ENCODE measurements around the gene ERAP2.
"Not testable (repeated sequence)": the region's sequence is repeated elsewhere in the genome, so short reads cannot be mapped to it uniquely, and the experiment has no call there.

ERAP2 gene, protein sequence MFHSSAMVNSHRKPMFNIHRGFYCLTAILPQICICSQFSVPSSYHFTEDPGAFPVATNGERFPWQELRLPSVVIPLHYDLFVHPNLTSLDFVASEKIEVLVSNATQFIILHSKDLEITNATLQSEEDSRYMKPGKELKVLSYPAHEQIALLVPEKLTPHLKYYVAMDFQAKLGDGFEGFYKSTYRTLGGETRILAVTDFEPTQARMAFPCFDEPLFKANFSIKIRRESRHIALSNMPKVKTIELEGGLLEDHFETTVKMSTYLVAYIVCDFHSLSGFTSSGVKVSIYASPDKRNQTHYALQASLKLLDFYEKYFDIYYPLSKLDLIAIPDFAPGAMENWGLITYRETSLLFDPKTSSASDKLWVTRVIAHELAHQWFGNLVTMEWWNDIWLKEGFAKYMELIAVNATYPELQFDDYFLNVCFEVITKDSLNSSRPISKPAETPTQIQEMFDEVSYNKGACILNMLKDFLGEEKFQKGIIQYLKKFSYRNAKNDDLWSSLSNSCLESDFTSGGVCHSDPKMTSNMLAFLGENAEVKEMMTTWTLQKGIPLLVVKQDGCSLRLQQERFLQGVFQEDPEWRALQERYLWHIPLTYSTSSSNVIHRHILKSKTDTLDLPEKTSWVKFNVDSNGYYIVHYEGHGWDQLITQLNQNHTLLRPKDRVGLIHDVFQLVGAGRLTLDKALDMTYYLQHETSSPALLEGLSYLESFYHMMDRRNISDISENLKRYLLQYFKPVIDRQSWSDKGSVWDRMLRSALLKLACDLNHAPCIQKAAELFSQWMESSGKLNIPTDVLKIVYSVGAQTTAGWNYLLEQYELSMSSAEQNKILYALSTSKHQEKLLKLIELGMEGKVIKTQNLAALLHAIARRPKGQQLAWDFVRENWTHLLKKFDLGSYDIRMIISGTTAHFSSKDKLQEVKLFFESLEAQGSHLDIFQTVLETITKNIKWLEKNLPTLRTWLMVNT

DNA sequence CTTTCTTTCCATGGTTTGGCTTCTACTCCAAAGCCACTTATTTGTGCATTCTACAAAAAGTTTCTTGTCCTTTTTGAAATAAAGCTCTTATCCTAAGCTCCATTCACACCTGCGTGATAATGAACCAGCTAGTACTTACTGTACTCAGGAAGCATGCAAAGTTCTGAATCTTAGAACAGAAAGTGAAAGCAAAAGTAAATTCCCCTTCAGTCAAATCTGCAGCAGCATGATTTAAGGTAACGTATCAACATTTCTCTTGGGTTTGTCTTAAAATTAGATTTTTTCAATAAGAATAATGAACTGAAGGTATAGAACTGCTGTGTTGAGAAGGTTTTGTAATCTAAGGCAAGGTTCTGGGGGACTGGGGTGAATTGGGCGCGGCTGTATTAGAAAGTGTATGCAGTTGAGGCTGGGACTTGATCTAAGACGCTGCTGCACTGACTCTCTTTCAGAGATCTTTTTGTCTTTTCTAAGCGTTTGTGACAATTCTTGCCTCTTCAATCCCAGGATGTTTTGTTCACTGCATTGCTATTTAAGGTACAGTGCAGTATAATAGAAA, at the start of gene ERAP2:
ERAP2 (plus strand) TSS at position 209 of the 559 bp plus-strand sequence. CDS start 3,186 bp downstream, outside the sequence.
- in situ Hi-C loops (cut with MboI; ENCODE audit: low sequenced_read_pairs) = no loop called here

DNA sequence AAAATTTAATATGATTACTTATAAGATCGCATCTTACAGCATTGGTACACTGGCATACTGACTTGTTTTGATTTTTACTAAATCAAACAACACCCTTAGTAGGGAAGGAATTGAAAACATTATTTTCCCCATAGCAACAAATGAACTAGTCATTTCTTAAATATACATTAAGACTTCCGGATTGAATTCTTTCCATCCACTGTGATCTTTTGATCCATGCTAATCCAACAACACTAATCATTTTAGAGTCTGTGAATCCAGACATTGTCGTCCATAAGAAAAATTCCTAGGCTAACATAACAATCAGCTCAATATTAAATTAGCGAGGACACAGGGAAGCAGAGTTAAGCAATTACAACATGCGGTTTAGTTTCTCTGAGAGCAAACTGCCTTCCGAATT, 47.0 kb upstream of the ERAP2 start:
- in situ Hi-C loops (cut with MboI; ENCODE audit: low sequenced_read_pairs) = no loop called here

DNA sequence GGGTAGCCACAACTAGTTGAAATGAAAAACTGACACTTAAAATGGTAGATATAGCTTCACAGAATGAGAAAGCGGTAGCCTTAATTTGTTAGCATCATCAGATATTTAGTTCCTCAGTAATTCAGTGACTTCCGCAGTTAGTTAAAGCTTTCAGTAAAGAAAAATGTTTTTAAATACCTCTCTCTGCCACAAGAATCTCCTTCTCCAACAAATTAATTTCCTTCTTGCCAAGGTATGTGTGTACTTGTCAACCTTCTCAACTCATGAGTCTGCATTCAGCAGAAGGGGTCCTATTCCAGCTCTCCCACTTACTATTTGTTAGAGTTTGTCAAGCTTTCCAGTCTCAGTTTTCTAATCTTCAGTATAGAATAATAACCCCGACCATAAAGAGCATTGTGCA, 42.3 kb upstream of the ERAP2 start:
- in situ Hi-C loops (cut with MboI; ENCODE audit: low sequenced_read_pairs) = no loop called here

DNA sequence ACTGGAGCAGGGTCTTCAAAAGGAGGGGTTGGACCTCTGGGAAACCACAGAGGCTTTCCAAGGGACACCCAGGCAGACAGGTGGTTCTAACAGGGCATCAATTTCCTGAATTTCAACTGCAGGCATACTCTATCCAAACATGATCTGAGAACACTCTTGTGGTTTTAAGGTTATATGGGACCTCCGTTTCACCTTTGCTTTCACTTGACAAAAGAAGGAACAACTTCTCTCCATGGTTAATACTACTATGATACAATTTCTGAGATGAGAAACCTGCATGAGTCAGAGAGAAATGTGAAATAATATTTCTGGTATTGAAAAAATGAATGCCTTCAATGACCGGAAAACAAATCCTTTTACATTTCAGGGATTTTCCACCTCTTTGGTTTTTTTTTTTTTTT, 40.5 kb upstream of the ERAP2 start:
- in situ Hi-C loops (cut with MboI; ENCODE audit: low sequenced_read_pairs) = no loop called here

DNA sequence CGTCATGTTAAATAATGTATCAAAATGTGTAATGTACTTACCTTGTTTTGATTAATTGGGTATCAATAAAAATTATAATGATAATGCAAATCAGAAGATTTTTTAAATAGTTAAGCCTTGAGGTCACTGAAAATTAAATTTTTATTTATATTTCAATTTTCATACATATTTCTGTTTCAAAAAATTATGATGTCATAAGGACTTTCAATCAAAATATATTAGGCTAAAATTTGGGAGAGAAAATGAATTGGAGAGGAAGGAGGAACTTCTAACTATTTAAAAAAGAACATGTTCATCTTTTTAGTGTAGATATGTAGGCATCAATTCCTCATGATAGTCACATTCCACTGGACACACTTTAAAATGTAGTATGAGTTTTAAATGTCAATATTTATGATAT, 39.5 kb upstream of the ERAP2 start:
- in situ Hi-C loops (cut with MboI; ENCODE audit: low sequenced_read_pairs) = no loop called here

DNA sequence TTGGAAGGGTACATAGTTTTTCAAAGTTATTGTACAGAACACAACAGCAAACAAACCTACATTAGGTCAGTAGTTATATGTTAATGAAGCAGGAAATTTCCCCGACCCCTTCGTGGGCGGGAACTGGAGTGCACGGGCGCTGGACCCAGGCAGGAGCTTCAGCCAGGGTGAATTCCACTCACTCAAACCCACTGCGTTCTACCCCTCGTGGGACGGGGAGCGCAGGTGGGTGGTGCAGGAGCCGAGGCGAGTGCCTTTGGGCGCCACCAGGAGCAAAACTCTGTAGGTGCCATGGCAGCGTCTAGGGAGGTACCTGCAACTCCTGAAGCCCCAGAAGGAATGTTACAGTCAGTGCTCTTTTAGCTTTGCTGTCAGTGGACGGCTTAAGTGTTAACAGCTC, 39.0 kb upstream of the ERAP2 start:
- in situ Hi-C loops (cut with MboI; ENCODE audit: low sequenced_read_pairs) = no loop called here

DNA sequence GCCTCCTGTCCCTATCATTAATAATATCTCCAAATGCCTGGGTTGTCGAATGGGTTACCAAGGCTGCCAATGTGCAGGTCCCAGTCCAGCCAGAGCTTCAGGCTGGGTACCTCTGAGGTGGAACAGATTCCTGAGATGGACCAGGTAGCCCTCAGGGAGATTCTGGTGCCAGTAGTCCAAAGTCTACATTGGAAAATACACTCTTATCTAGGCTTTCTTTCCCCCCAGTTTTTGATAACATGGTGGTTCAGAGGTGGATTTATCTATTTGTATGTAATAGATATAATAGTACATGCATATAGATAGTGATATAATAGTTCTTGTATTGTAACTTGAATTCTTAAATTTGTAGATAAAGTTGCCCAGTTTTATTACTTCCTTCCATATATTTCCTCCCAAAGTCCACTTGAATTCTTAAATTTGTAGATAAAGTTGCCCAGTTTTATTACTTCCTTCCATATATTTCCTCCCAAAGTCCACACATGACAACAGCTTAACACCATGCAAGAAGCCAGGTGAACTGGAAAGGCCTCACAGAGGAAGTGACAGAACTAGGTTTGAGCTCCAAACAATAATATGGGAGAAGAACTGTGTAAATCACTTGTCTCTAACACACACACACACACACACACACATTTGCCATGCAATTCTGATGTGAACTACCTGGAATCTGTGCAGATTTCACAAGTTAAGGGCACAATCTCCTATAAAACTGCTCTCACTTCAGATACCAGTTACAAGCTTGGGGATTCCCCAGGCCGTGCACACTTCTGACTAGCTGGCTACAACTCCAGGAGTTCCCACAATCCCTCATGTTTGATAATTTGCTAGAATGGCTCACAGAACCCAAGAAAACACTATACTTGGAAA, 37.9 kb upstream of the ERAP2 start:
- in situ Hi-C loops (cut with MboI; ENCODE audit: low sequenced_read_pairs) = no loop called here

DNA sequence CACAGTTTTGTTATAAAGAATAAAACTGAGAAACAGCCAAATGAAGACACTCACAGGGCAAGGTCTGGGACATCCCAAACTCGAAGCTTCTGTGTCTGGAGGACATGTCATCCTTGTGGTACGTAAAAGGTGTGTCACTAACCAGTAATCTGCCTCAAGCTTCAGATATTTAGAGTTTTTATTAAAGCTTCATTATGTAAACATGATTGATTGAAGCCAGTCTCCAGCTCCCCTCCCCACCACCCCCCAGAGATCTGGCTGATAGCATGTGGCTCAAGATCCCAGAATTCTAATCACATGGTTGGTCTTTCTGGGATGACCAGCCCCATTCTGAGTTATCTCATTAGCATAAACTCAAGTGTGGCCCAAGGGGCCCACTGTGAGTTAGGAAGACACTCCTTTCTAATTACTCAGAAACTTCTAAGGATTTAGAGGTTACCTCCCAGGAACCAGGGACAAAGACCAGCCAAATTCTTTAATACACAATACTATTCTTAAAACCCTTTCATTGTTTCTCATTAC, 37.2 kb upstream of the ERAP2 start:
- in situ Hi-C loops (cut with MboI; ENCODE audit: low sequenced_read_pairs) = no loop called here

DNA sequence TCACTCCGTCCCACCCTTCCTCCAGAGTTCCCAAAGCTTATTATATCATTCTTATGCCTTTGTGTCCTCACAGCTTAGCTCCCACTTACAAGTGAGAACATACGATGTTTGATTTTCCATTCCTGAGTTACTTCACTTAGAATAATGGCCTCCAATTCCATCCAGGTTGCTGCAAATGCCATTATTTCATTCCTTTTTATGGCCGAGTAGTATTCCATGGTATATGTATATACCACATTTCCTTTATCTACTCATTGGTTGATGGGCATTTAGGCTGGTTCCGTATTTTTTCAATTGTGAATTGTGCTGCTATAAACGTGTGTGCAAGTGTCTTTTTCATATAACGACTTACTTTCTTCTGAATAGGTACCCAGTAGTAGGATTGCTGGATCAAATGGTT, 34.4 kb upstream of the ERAP2 start:
- in situ Hi-C loops (cut with MboI; ENCODE audit: low sequenced_read_pairs) = not testable (repeated sequence)

DNA sequence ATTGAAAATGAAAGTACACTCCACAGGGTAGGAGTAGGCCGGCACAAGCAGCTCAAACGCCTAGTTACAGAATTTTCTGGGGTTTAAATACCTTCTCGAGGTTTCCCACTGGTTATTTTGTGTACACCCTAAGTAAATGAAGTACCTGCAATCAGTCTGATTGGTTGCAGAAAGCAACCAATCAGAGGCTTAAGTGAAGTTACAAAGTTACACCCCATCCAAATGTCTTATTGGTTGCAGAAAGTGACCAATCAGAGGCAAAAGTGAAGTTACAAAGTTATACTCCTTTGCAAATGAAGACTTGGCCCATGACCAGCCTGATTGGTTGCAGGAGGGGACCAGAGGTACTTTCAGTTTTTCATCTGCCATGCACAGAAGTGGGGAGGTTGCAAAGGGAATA, 33.2 kb upstream of the ERAP2 start:
- in situ Hi-C loops (cut with MboI; ENCODE audit: low sequenced_read_pairs) = no loop called here

DNA sequence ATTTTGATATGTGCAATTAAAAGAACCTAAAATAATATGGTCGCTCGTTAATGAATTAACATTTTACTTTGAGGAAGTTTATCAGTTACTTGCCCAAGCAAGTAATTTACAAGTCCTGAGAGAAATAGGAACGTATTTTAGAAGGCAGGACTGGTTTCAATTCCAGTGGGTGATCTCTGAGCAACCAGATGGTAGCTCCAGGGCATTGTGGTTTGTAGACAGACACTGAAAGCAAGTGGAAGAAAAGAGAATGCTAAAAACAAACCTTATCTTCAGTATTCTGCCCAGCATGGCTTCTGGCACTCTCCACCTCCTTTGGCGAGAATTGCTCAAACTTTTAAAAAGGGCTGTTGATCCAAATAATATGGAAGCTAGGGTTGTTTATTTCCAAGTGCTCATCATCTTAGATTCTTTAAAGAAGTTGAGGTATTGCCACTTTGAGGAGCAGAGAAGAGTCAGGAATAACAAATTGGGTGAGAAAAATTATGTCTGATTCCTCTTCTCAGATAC, 31.8 kb upstream of the ERAP2 start:
- in situ Hi-C loops (cut with MboI; ENCODE audit: low sequenced_read_pairs) = no loop called here

DNA sequence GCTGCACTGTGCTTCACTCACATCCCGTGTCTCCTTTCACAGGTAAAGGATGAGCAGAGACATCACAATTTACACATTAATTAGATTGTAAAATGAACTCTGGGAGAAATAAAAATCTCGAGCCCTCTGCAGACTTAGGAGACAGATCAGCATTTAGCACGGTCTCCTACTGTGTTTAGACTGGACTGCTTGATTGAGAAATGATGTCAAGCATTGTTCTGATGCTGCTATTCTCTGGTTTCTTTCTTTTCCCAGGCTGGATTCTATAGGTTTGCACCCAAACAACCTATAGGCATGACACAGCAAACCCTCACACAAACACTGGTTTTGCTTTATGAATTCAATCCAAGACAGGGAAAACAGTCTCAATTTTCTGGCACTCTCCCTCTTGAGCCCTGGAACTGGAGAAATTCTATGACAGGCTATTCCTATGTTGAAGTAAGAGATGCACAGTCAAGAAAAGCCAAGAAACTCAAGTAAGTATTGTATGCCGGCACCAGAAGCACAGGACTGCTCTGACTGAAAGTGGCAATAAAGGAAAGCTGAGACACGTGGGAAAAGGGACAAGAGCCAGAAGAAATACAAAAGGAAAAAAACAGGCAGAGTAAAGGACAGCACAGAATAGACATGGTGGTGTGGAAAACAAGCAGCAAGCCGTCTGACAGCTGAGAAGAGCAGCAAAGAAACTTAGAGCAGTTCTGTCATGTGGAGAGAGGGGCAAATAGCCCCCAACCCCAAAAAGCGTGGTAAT, 24.8 kb upstream of the ERAP2 start:
- in situ Hi-C loops (cut with MboI; ENCODE audit: low sequenced_read_pairs) = no loop called here

DNA sequence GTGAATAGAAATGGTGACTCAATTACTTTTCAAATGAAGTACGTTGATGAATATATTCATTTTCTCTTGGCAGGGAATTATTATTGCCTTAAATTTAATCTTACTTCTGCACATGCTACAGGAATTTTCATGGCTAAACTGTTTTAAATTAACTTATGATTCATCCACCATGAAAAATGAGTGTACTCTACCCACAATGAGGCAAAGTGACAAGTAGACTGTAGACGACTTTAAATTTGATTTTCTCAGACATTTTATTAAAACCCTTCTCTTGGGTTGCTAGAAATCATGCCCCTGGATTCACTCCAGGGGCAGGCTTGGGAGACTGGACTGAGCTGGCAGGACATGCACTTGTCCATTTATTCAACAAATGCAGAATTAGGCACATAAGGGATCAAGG, 23.5 kb upstream of the ERAP2 start:
- in situ Hi-C loops (cut with MboI; ENCODE audit: low sequenced_read_pairs) = no loop called here

DNA sequence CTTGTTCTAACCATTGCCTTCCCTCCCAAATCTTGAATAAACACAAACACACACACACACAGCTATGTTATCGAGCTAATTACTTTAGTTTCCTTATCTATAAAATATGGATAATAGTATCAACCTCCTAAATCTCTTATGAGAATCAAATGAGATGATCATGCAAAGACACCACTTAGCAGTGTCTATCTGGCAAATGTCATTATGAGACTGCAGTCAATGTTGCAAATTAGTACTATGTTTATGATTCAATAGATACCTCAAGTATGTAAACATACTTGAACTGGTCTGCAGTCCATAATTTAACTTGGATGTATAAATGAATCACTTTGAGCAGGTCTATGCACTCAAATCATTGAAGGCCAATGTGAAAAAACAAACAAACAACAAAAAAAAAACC, 22.2 kb upstream of the ERAP2 start:
- in situ Hi-C loops (cut with MboI; ENCODE audit: low sequenced_read_pairs) = no loop called here

DNA sequence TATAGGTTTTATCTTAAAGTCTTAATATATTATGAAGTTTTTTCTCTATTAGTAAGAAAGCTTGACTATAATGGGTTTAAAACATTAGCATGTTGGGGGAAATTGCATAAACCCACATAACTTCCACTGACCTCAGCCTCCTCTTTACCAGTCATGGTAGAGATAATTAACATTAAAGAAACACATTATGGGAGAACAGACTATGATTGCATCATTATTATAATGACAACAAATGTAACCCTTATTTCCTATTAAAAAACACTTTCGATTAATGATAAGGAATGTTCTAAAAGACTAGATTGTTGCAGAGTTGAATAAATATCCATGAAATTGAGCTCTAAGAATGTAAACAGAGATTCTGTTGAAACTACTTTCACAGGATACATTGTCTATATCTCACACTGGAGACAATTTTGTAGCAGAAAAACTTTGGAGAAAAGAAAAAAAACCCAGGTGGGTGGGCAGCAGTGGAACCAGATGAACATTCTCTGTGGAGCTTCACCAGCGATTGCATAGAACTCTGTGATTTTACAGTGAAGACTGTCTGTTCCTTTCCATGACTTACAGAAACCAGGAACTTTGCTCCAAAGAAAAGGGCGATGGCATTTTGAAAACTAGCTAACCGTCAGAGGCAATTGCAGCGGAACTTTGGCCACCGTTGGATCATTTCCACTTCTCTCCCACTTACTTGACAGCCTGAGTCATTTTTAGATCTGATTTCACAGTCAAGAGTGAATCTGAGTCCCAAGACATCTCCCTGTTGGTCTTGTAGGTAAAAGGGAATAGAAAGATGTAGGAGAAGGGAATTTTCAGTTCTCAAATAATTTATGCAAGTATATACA, 21.0 kb upstream of the ERAP2 start:
- in situ Hi-C loops (cut with MboI; ENCODE audit: low sequenced_read_pairs) = no loop called here

DNA sequence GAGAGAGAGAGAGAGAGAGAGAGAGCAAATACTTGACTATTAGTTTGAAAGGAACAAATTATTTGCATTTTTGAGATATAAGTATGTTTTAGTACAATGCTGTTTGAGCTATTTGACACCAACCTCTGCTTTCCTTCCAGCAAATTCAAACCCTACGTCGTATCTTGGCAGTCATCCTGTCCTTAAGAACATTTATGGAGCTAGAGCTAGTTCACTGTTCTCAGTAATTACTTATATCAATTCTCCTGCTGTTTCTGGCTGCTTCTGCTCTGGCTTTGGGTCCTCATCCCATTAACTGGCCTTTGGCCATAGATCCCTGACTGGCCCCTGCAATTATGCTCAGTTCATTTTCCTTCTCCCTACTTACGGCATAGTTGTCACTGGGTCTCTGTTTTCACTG, 19.9 kb upstream of the ERAP2 start:
- in situ Hi-C loops (cut with MboI; ENCODE audit: low sequenced_read_pairs) = no loop called here

DNA sequence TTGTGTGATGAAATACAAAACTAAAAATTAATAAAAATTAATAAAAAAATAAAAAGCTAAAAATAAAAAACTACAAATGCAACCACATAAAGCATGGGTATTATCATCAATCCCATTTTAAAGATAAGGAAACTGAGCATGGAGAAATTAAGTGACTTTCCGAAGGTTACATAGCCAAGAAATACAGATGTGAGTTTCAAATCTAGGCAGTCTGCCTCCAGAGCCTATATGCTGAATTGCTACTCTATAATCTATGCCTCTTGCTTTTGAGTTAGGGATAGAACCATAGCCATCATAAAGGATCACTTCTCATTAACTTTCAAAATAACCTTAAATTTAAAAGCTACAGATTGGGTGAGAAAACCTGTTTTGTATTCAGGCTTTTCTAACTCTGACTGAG, 18.8 kb upstream of the ERAP2 start:
- in situ Hi-C loops (cut with MboI; ENCODE audit: low sequenced_read_pairs) = no loop called here

DNA sequence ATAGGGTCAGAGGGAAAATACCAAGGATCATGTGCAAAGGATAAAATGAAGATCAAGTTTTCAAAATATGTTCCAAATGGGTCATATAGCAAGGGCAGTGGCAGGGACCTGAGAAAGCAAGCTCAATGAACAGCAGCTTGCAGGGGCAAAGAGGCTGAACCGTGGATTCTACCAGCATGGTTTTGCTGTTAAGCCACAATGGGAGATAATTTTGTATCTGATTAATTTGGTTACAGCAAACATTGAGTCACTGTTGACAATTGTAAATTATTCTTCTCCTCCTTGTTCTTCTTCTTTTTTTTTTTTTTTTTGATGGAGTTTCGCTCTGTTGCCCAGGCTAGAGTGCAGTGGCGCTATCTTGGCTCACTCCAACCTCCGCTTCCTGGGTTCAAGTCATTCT, 18.4 kb upstream of the ERAP2 start:
- in situ Hi-C loops (cut with MboI; ENCODE audit: low sequenced_read_pairs) = no loop called here

DNA sequence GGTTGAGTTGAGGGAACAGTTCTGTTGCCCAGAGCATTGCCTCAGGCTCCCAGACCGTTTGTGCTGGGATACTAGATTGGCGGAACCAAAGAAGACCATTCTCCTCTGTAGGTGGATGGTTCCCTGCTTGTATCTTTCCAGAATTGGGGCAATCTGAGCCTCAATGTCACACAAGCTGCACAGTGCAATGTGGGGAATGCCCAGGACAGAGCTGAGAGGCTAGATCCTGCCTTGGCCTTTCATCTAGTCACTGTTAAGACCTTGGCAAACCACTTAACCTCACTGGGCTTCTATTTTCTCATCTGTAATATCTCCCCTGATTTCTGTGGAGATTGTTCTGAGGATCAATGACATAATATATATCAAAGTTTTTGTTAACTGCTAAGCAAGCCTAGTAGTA, 16.9 kb upstream of the ERAP2 start:
- in situ Hi-C loops (cut with MboI; ENCODE audit: low sequenced_read_pairs) = no loop called here
